Measurements from ENCODE around the gene FHL5.

DNA sequence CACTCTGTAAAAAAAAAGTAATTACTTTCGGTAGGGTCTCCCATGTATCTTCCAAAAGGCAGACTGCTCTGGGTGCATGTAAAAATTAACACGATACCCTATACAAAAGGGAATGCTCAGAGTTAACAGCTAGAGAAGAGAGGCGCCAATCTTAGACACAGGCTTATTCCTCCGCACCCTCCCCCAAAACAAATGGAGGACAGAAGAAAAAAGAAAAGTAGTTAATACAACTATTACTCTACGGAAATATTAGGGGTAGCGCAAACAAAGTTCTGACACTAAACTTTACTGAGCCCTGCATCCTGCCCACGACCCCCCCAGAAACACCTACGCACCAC is 41.7 kb upstream of the FHL5 start:
- TF ChIP-seq, protein P1, sequence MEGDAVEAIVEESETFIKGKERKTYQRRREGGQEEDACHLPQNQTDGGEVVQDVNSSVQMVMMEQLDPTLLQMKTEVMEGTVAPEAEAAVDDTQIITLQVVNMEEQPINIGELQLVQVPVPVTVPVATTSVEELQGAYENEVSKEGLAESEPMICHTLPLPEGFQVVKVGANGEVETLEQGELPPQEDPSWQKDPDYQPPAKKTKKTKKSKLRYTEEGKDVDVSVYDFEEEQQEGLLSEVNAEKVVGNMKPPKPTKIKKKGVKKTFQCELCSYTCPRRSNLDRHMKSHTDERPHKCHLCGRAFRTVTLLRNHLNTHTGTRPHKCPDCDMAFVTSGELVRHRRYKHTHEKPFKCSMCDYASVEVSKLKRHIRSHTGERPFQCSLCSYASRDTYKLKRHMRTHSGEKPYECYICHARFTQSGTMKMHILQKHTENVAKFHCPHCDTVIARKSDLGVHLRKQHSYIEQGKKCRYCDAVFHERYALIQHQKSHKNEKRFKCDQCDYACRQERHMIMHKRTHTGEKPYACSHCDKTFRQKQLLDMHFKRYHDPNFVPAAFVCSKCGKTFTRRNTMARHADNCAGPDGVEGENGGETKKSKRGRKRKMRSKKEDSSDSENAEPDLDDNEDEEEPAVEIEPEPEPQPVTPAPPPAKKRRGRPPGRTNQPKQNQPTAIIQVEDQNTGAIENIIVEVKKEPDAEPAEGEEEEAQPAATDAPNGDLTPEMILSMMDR (IDR thresholded peaks at IDR 0.05 in 8 of 11, conservative IDR thresholded peaks at IDR 0.05 in 3 of 11): no peak
- TF ChIP-seq POLR2AphosphoS5 (IDR thresholded peaks at IDR 0.05): no peak
- no peak for TF ChIP-seq POLR2A (IDR thresholded peaks at IDR 0.05)

Measured in spleen (tissue), 7 donors.